ENCODE results near the gene GJD3.
A peak's percentile ranks its signal among the peaks of the same experiment; 100 is the strongest.

The GJD3 gene

GRCh38 chr17:40340880-40341807 is 23.4 kb downstream of the GJD3 start:
- DNase-seq (ENCODE audit: low read depth in 2 of 2), result peak; percentile 69 to 84

- DNase-seq (ENCODE audit: low read depth in 2 of 2), result no peak
These were observed 24.2 kb downstream of the GJD3 start for GRCh38 chr17:40340327-40340726.

- no peak for DNase-seq (ENCODE audit: low read depth in 2 of 2)
These were observed 25.4 kb downstream of the GJD3 start for GRCh38 chr17:40338941-40339649.

- DNase-seq (ENCODE audit: low read depth in 2 of 2), result no peak
These were observed 26.5 kb downstream of the GJD3 start for GRCh38 chr17:40338058-40338457.

GRCh38 chr17:40337351-40337750 is 27.2 kb downstream of the GJD3 start:
- DNase-seq (ENCODE audit: low read depth in 2 of 2), result no peak

- DNase-seq (ENCODE audit: low read depth in 2 of 2), result no peak
These were observed 28.9 kb downstream of the GJD3 start for GRCh38 chr17:40335620-40336019.

GRCh38 chr17:40333781-40334448 is 30.6 kb downstream of the GJD3 start:
- DNase-seq (ENCODE audit: low read depth in 2 of 2), result no peak

GRCh38 chr17:40331743-40332641 is 32.5 kb downstream of the GJD3 start:
- no peak for DNase-seq (ENCODE audit: low read depth in 2 of 2)

GRCh38 chr17:40330850-40331470 is 33.6 kb downstream of the GJD3 start:
- no peak for DNase-seq (ENCODE audit: low read depth in 2 of 2)

GRCh38 chr17:40329839-40330794 is 34.4 kb downstream of the GJD3 start:
- no peak for DNase-seq (ENCODE audit: low read depth in 2 of 2)

GRCh38 chr17:40328386-40328766 is 36.2 kb downstream of the GJD3 start:
- no peak for DNase-seq (ENCODE audit: low read depth in 2 of 2)

- no peak for DNase-seq (ENCODE audit: low read depth in 2 of 2)
These were observed 36.7 kb downstream of the GJD3 start for GRCh38 chr17:40327735-40328385.

GRCh38 chr17:40327244-40327729 is 37.2 kb downstream of the GJD3 start:
- DNase-seq (ENCODE audit: low read depth in 2 of 2), result no peak

GRCh38 chr17:40326832-40327199 is 37.7 kb downstream of the GJD3 start:
- DNase-seq (ENCODE audit: low read depth in 2 of 2), result no peak

GRCh38 chr17:40326014-40326831 is 38.3 kb downstream of the GJD3 start:
- DNase-seq (ENCODE audit: low read depth in 2 of 2), result no peak

- DNase-seq (ENCODE audit: low read depth in 2 of 2), result no peak
These were observed 39.2 kb downstream of the GJD3 start for GRCh38 chr17:40325156-40326013.
